Measurements from ENCODE around the gene HDAC11.
"Not testable (repeated sequence)": the region's sequence is repeated elsewhere in the genome, so short reads cannot be mapped to it uniquely, and the experiment has no call there.

The HDAC11 gene

GRCh38 chr3:13480340-13481318, 523 bp downstream of the HDAC11 start:
- H3K36me3 Mint-ChIP-seq = no peaks in the 10 kb centered on the region
- H3K4me3 Mint-ChIP-seq = peak overlapping the region; percentile 86
- no peaks in the 10 kb centered on the region for H3K9me3 Mint-ChIP-seq (ENCODE audit: low read depth)
- no peak overlapping the region for H3K27ac Mint-ChIP-seq
- H3K4me1 Mint-ChIP-seq (ENCODE audit: low read depth) = peaks cover 16% of the 10 kb centered on the region
- no peaks in the 10 kb centered on the region for H3K27me3 Mint-ChIP-seq

- Mint-ChIP-seq H3K36me3 (no peaks in the 10 kb centered on the region), H3K4me3 (peak overlapping the region; percentile 72), H3K9me3 (ENCODE audit: low read depth) (no peaks in the 10 kb centered on the region), H3K27me3 (no peaks in the 10 kb centered on the region), H3K4me1 (ENCODE audit: low read depth) (peaks cover 16% of the 10 kb centered on the region), H3K27ac (no peak overlapping the region)
Measured at GRCh38 chr3:13482106-13482690, 2.1 kb downstream of the HDAC11 start.

DNA sequence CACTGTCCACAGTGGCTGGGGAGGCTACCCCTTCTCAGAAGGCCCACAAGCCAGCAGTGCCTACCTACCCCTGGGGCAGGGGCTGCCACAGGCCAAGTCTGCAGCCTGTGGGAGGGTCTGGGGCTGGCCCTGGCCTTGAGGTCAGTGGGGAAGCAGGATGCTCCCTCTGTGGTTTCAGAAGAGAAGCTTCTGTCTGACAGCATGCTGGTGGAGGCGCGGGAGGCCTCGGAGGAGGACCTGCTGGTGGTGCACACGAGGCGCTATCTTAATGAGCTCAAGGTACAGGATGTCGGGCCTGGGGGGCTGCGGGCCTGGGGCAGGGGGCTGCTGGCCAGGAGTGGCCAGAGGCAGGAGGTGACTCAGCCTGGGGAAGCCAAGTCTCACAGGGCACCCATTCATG, 3.2 kb downstream of the HDAC11 start:
- Mint-ChIP-seq H3K4me3 (no peak overlapping the region), H3K36me3 (no peaks in the 10 kb centered on the region)

GRCh38 chr3:13483988-13484695, 4.0 kb downstream of the HDAC11 start:
- Mint-ChIP-seq H3K9me3 (ENCODE audit: low read depth) (no peaks in the 10 kb centered on the region), H3K36me3 (no peaks in the 10 kb centered on the region), H3K4me1 (ENCODE audit: low read depth) (peaks cover 14% of the 10 kb centered on the region), H3K4me3 (no peak overlapping the region), H3K27me3 (no peaks in the 10 kb centered on the region), H3K27ac (no peak overlapping the region)

More for the DNA sequence above, 3.2 kb downstream of the HDAC11 start:
- Mint-ChIP-seq H3K27me3 (no peaks in the 10 kb centered on the region), H3K27ac (no peak overlapping the region), H3K9me3 (ENCODE audit: low read depth) (no peaks in the 10 kb centered on the region), H3K4me1 (ENCODE audit: low read depth) (peaks cover 16% of the 10 kb centered on the region)

- Mint-ChIP-seq H3K4me3 (no peak overlapping the region), H3K27ac (peak overlapping the region; percentile 22)
Measured at GRCh38 chr3:13484851-13485590, 4.9 kb downstream of the HDAC11 start.

DNA sequence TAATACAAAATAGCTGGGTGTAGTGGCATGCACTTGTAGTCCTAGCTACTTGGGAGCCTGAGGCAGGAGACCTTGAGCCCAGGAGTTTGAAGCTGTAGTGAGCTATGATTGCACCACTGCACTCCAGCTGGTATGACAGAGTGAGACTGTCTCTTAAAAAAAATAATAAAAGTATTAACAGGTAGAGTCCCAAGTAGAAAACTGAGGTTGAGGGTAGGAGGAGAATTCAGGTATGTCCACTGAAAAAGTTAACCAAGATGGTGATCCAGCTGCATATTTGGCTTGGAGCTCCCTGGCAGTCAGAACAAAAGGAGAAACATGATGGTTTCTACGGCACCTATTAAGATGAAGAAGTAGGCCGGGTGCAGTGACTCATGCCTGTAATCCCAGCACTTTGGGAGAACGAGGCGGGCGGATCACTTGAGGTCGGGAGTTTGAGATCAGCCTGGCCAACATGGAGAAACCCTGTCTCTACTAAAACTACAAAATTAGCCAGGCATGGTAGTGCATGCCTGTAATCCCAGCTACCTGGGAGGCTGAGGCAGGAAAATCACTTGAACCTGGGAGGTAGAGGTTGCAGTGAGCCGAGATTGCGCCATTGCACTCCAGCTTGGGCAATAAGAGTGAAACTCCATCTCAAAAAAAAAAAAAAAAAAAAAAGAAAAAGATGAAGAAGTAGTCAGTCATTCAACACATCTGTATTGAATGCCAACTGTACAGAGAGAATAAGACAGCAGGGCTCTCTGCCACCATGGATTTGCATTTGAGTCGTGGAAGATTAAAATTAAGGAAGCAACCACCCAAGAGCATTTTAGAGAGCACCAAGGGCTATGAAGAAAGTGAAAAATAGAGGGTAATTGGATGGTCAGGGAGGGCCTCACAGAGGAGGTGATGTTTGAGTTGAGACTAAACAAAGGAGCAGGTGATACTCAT, 5.8 kb downstream of the HDAC11 start:
- H3K27ac Mint-ChIP-seq, H3K27me3 Mint-ChIP-seq: not testable (repeated sequence)

More at GRCh38 chr3:13484851-13485590, 4.9 kb downstream of the HDAC11 start:
- Mint-ChIP-seq H3K27me3 (no peaks in the 10 kb centered on the region), H3K9me3 (ENCODE audit: low read depth) (no peaks in the 10 kb centered on the region), H3K36me3 (no peaks in the 10 kb centered on the region), H3K4me1 (ENCODE audit: low read depth) (peaks cover 14% of the 10 kb centered on the region)

DNA sequence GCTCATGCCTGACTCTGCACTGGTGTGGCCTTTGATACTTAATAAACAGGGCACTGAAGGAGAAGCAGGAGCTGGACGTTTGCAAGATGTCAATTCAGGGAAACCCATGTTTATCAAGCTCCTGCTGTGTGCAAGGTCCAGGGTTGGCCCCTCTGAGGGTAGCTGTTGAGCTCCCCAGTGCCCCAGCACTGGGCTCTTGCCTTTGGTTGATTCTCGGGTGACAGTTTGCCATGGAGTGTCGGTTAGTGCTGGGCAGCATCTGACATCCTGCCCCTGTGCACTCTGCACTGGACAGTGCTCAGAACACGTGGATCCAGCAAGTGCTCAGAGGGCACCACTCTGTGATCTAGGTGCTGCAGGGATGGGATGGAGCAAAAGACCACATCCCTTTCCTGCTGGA, 7.3 kb downstream of the HDAC11 start:
- Mint-ChIP-seq H3K9me3 (ENCODE audit: low read depth) (no peaks in the 10 kb centered on the region), H3K4me3 (no peak overlapping the region), H3K36me3 (no peaks in the 10 kb centered on the region), H3K27me3 (no peaks in the 10 kb centered on the region), H3K27ac (no peak overlapping the region), H3K4me1 (ENCODE audit: low read depth) (peaks cover 11% of the 10 kb centered on the region)

More for the DNA sequence above, 5.8 kb downstream of the HDAC11 start:
- not testable (repeated sequence) for H3K9me3 Mint-ChIP-seq (ENCODE audit: low read depth); H3K36me3 Mint-ChIP-seq; H3K4me3 Mint-ChIP-seq
- peaks cover 14% of the 10 kb centered on the region for H3K4me1 Mint-ChIP-seq (ENCODE audit: low read depth)

GRCh38 chr3:13491206-13491974, 11.3 kb downstream of the HDAC11 start:
- Mint-ChIP-seq H3K27ac (no peak overlapping the region), H3K36me3 (no peaks in the 10 kb centered on the region), H3K27me3 (no peaks in the 10 kb centered on the region), H3K4me3 (no peak overlapping the region), H3K9me3 (ENCODE audit: low read depth) (no peaks in the 10 kb centered on the region), H3K4me1 (ENCODE audit: low read depth) (no peaks in the 10 kb centered on the region)

GRCh38 chr3:13492048-13492447, 11.9 kb downstream of the HDAC11 start:
- H3K4me3 Mint-ChIP-seq = no peak overlapping the region
- H3K27ac Mint-ChIP-seq = no peak overlapping the region
- H3K9me3 Mint-ChIP-seq (ENCODE audit: low read depth) = no peaks in the 10 kb centered on the region
- H3K4me1 Mint-ChIP-seq (ENCODE audit: low read depth) = no peaks in the 10 kb centered on the region
- no peaks in the 10 kb centered on the region for H3K27me3 Mint-ChIP-seq
- H3K36me3 Mint-ChIP-seq = no peaks in the 10 kb centered on the region

- H3K4me1 Mint-ChIP-seq (ENCODE audit: low read depth) = no peaks in the 10 kb centered on the region
- no peak overlapping the region for H3K27ac Mint-ChIP-seq
- no peaks in the 10 kb centered on the region for H3K36me3 Mint-ChIP-seq
- H3K27me3 Mint-ChIP-seq = no peaks in the 10 kb centered on the region
- no peaks in the 10 kb centered on the region for H3K9me3 Mint-ChIP-seq (ENCODE audit: low read depth)
- no peak overlapping the region for H3K4me3 Mint-ChIP-seq
Measured at GRCh38 chr3:13492976-13493866, 13.1 kb downstream of the HDAC11 start.

- no peak overlapping the region for H3K27ac Mint-ChIP-seq
- H3K27me3 Mint-ChIP-seq = no peaks in the 10 kb centered on the region
- H3K4me3 Mint-ChIP-seq = no peak overlapping the region
- H3K4me1 Mint-ChIP-seq (ENCODE audit: low read depth) = no peaks in the 10 kb centered on the region
- no peaks in the 10 kb centered on the region for H3K36me3 Mint-ChIP-seq
- no peaks in the 10 kb centered on the region for H3K9me3 Mint-ChIP-seq (ENCODE audit: low read depth)
Measured at GRCh38 chr3:13493867-13494441, 13.8 kb downstream of the HDAC11 start.

Data from activated naive CD8-positive, alpha-beta T cell (primary cell).